Loucy (cell line): ENCODE measurements around the gene USP20.

ENCODE experiments used
- H2AFZ ChIP-seq: fragments of 200-600 bp; sonication (generic); 2 replicates; pipeline ENCODE4 v1.6.0; 2016; ENCODE audit warnings: antibody characterized with exemption, mild to moderate bottlenecking, low read length, moderate library complexity
- H3F3A ChIP-seq: fragments of 200-600 bp; 2 replicates; pipeline ENCODE4 v1.6.0; 2016; ENCODE audit warnings: antibody characterized with exemption, low read depth, mild to moderate bottlenecking
- H3K27me3 ChIP-seq: fragments of 200-600 bp; sonication (generic); 2 replicates; pipeline ENCODE4 v1.6.1; 2014; ENCODE audit warnings: low read length, mild to moderate bottlenecking; ENCODE audit not compliant: insufficient read depth, poor library complexity, severe bottlenecking
- H3K36me3 ChIP-seq: fragments of 200-600 bp; sonication (generic); 2 replicates; pipeline ENCODE4 v1.6.1; 2016; ENCODE audit warnings: low read length; ENCODE audit not compliant: insufficient read depth
- H3K4me1 ChIP-seq: fragments of 200-600 bp; sonication (generic); 2 replicates; pipeline ENCODE4 v1.5.1; 2014; ENCODE audit warnings: low read length, mild to moderate bottlenecking; ENCODE audit not compliant: insufficient read depth, poor library complexity, severe bottlenecking
- H3K4me2 ChIP-seq: fragments of 200-600 bp; sonication (generic); 2 replicates; pipeline ENCODE4 v1.6.0; 2014; ENCODE audit warnings: antibody characterized with exemption, low read length, low read depth, mild to moderate bottlenecking; ENCODE audit not compliant: poor library complexity, severe bottlenecking
- H3K4me3 ChIP-seq: fragments of 200-600 bp; sonication (generic); 2 replicates; pipeline ENCODE4 v1.5.1; 2014; ENCODE audit warnings: low read length, mild to moderate bottlenecking, mixed read lengths; ENCODE audit not compliant: poor library complexity, severe bottlenecking
- H3K79me2 ChIP-seq: fragments of 200-600 bp; sonication (generic); 2 replicates; pipeline ENCODE4 v1.6.1; 2014; ENCODE audit warnings: low read length; ENCODE audit not compliant: insufficient read depth
- H3K9ac ChIP-seq: fragments of 200-600 bp; sonication (generic); 2 replicates; pipeline ENCODE4 v1.6.0; 2014; ENCODE audit warnings: mild to moderate bottlenecking, low read depth, low read length, moderate library complexity; ENCODE audit not compliant: poor library complexity, severe bottlenecking
- H3K9me2 ChIP-seq: fragments of 200-600 bp; sonication (generic); replicated peaks from 2 replicates; pipeline ENCODE4 v1.6.1; 2016; ENCODE audit warnings: low read depth, low read length, mixed read lengths
- H3K9me3 ChIP-seq: fragments of 200-600 bp; sonication (generic); 2 replicates; pipeline ENCODE4 v1.6.1; 2014; ENCODE audit warnings: mild to moderate bottlenecking, antibody characterized with exemption, low read length, low read depth; ENCODE audit not compliant: insufficient read depth
- H4K20me1 ChIP-seq: fragments of 200-600 bp; sonication (generic); 2 replicates; pipeline ENCODE4 v1.6.0; 2014; ENCODE audit warnings: antibody characterized with exemption, low read length, mild to moderate bottlenecking; ENCODE audit not compliant: insufficient read depth, poor library complexity, severe bottlenecking
- EZH2phosphoT487 ChIP-seq: fragments of 200-600 bp; IDR thresholded peaks from 2 replicates; pipeline ENCODE4 v1.6.1; 2018; ENCODE audit warnings: antibody characterized with exemption, mild to moderate bottlenecking, moderate library complexity, borderline replicate concordance
- TF ChIP-seq, protein P1 (sequence below): fragments of 200-600 bp; sonication (generic); conservative IDR thresholded peaks from 2 replicates; pipeline ENCODE4 v1.5.1; 2014; ENCODE audit warnings: mild to moderate bottlenecking, antibody characterized with exemption, low read length

Gene USP20

DNA sequence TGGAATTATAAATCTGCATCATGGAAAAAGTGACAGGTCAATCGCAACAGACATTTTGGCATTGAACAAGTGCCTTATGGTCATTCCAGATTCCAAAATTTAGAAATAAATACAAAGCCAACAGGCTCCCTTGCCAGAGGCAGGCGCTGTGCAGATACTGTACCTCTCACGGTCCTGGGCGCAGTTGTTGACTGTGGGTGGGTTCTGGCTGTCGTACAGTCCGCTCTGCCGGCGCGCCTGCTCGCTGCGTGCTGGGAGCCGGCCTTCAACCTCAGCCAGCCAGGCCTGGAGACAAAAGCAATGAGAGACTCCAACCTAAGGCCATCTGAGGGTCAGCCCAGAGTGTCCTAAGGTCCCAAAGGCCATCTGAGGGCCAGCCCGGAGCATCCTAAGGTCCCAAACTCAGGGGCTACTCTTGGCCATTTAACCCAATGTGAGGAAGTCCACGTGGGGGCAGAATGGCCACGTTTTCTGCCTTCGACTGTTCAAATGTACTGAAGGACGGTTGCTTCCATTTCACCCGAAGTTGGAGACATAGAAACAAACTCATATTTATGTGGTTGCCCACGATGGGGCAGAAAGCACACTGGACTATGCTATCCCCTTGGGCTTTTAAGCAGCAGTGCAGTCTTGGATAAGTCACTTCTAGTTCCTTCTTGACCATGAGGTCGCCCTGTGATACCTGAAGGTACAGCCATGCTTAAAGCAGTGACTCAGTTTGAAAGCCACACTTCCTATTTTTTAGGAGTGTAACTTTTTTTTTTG is 65.2 kb downstream of the USP20 start:
- Histone ChIP-seq H3K4me3 (no peak overlapping the region), H3K9ac (no peak overlapping the region), H3K36me3 (peaks cover 56% of the 10 kb centered on the region; the same call in 1 of the 2 replicates), H4K20me1 (no peaks in the 10 kb centered on the region), H3K9me3 (no peaks in the 10 kb centered on the region), H3K4me2 (no peak overlapping the region), H3K27me3 (no peaks in the 10 kb centered on the region), H3K79me2 (no peaks in the 10 kb centered on the region), H2AFZ (no peak overlapping the region), H3F3A (no peaks in the 10 kb centered on the region), H3K9me2 (no peaks in the 10 kb centered on the region), H3K4me1 (peaks cover 2% of the 10 kb centered on the region)
- no peak for TF ChIP-seq EZH2phosphoT487
- TF ChIP-seq, protein P1, sequence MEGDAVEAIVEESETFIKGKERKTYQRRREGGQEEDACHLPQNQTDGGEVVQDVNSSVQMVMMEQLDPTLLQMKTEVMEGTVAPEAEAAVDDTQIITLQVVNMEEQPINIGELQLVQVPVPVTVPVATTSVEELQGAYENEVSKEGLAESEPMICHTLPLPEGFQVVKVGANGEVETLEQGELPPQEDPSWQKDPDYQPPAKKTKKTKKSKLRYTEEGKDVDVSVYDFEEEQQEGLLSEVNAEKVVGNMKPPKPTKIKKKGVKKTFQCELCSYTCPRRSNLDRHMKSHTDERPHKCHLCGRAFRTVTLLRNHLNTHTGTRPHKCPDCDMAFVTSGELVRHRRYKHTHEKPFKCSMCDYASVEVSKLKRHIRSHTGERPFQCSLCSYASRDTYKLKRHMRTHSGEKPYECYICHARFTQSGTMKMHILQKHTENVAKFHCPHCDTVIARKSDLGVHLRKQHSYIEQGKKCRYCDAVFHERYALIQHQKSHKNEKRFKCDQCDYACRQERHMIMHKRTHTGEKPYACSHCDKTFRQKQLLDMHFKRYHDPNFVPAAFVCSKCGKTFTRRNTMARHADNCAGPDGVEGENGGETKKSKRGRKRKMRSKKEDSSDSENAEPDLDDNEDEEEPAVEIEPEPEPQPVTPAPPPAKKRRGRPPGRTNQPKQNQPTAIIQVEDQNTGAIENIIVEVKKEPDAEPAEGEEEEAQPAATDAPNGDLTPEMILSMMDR: no peak

DNA sequence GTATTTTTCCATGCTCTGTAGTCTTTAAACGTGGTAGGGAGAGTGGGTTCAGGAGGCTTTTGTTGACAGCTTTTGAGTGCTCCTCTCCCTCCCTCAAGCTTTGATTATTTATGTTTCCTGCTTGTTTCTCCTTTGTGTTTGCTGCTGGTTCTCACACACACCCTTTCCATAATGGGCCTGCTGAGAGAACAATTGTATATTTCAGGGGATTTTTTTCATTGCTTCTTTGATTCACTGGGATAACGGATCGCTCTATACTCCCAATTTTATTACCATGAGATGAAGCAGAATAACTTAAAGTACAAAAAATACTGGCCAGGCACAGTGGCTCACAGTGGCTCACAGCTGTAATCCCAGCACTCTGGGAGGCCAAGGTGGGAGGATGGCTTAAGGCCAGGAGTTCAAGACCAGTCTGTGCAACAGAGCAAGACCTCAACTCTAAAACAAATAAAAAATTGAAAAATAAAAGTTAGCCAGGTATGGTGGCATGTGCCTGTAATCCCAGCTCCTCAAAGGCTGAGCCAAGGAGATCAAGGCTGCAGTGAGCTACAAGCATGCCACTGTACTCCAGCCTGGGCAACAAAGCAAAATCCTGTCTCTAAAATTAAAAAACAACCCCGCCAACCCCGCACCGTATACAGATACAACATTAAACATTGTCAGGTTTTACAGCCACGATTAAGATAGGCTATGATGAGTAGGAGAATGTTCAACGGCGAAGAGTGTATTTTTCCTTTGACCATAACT is 66.9 kb downstream of the USP20 start:
- Histone ChIP-seq H3K27me3 (no peaks in the 10 kb centered on the region), H3K4me3 (no peak overlapping the region), H4K20me1 (no peaks in the 10 kb centered on the region), H3K9me2 (no peaks in the 10 kb centered on the region), H3K9me3 (no peaks in the 10 kb centered on the region), H3K4me1 (no peaks in the 10 kb centered on the region), H3K79me2 (no peaks in the 10 kb centered on the region), H3K9ac (no peak overlapping the region), H2AFZ (no peak overlapping the region), H3F3A (no peaks in the 10 kb centered on the region), H3K4me2 (no peak overlapping the region), H3K36me3 (peaks cover 54% of the 10 kb centered on the region; the same call in 1 of the 2 replicates)
- no peak for TF ChIP-seq EZH2phosphoT487
- TF ChIP-seq, protein P1: no peak

DNA sequence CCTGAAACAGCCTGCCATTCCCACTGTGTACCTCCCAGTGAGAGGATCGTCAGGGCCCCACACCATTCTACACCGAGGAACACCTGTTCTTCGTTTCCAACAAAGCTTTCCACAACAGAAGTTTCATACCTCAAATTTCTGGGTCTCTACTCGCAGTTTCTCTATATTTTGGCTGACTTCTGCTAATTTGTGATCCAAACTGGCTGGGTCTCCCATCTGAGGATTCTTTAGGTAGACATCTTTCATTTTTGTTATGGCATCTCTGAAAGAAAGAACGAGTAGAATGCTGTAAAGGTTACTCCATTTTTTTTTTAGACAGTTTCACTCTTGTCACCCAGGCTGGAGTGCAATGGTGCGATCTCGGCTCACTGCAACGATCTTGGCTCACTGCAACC is 67.5 kb downstream of the USP20 start:
- TF ChIP-seq, protein P1: no peak
- no peak for TF ChIP-seq EZH2phosphoT487
- Histone ChIP-seq H3K36me3 (peaks cover 57% of the 10 kb centered on the region; the same call in 1 of the 2 replicates), H3K9ac (no peak overlapping the region), H2AFZ (no peak overlapping the region), H3K9me3 (no peaks in the 10 kb centered on the region), H3K4me1 (no peaks in the 10 kb centered on the region), H3K4me2 (no peak overlapping the region), H3K79me2 (no peaks in the 10 kb centered on the region), H3K4me3 (no peak overlapping the region), H3K27me3 (no peaks in the 10 kb centered on the region), H3K9me2 (no peaks in the 10 kb centered on the region), H3F3A (no peaks in the 10 kb centered on the region), H4K20me1 (no peaks in the 10 kb centered on the region)
